ENCODE measurements around the gene TINAGL1. TPM values are rescaled to one million over a fixed set of nuclear protein-coding genes. Genes with fewer than 3 reads are reported as not detected.

Gene TINAGL1
- total and polyA plus RNA-seq, 7 donors = 21.0 to 238 (median 87.9) TPM

DNA sequence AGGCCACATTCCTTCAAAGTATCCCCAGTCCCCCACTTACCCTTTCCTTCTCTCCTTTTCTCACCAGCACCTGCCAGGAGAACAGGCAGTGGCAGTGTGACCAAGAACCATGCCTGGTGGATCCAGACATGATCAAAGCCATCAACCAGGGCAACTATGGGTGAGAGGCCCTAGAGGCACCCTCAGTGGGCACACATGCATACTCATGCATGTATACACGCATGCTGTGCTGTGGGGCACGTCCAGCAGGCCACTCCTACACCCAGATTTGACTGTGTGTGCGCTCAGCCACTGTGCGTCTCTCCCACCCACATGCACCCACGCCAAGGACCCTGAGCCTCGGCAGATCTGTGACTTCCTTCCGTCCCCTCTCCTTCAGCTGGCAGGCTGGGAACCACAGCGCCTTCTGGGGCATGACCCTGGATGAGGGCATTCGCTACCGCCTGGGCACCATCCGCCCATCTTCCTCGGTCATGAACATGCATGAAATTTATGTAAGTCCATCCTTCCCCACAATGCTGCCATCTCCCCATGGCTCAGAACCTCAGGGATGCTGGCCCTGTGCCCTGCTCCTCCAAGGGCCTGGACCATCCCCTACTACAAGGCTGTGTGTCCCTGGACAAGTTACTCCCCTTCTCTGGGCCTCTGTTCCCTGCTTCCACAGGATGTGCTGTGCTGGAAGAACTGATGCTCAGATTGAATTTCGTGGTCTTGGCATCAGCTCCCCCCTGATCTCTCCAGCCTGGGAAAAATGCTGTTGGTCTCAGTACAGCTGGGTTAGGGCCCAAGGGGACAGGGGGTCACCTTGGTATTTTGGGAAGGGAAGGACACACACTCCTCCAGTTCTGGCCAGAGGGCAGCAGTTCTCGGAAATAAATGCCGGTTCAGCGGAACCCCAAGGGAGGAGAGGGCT lies 7.0 kb downstream of the TINAGL1 start:
- Histone ChIP-seq H3K9me3 (no peaks in the 10 kb centered on the region), H3K27me3 (no peaks in the 10 kb centered on the region), H3K36me3 (peaks cover 0 to 25% (median 12%) of the 10 kb centered on the region in 4 donors), H3K27ac (peak overlapping the region; percentile 94 to 98 (median 96)), H3K4me1 (peaks cover 0 to 95% (median 91%) of the 10 kb centered on the region in 4 donors), H3K4me3 (no peak overlapping the region)
- WGBS, 2 donors = 84% methylated on average over 16 of the region's 16 CpGs
- TF ChIP-seq POLR2AphosphoS5 (IDR thresholded peaks at IDR 0.05) (no peak), POLR2A (IDR thresholded peaks at IDR 0.05) (no peak), EP300 (IDR thresholded peaks at IDR 0.05) (no peak)
- TF ChIP-seq, protein P1, sequence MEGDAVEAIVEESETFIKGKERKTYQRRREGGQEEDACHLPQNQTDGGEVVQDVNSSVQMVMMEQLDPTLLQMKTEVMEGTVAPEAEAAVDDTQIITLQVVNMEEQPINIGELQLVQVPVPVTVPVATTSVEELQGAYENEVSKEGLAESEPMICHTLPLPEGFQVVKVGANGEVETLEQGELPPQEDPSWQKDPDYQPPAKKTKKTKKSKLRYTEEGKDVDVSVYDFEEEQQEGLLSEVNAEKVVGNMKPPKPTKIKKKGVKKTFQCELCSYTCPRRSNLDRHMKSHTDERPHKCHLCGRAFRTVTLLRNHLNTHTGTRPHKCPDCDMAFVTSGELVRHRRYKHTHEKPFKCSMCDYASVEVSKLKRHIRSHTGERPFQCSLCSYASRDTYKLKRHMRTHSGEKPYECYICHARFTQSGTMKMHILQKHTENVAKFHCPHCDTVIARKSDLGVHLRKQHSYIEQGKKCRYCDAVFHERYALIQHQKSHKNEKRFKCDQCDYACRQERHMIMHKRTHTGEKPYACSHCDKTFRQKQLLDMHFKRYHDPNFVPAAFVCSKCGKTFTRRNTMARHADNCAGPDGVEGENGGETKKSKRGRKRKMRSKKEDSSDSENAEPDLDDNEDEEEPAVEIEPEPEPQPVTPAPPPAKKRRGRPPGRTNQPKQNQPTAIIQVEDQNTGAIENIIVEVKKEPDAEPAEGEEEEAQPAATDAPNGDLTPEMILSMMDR (IDR thresholded peaks at IDR 0.05) = no peak
- intact Hi-C loops (cut with DNase I) = loop anchor here (5.0 kb wide), 1 partner anchor 119 kb away; the partner anchor contains the start of gene COL16A1
- no peak for DNase-seq

DNA sequence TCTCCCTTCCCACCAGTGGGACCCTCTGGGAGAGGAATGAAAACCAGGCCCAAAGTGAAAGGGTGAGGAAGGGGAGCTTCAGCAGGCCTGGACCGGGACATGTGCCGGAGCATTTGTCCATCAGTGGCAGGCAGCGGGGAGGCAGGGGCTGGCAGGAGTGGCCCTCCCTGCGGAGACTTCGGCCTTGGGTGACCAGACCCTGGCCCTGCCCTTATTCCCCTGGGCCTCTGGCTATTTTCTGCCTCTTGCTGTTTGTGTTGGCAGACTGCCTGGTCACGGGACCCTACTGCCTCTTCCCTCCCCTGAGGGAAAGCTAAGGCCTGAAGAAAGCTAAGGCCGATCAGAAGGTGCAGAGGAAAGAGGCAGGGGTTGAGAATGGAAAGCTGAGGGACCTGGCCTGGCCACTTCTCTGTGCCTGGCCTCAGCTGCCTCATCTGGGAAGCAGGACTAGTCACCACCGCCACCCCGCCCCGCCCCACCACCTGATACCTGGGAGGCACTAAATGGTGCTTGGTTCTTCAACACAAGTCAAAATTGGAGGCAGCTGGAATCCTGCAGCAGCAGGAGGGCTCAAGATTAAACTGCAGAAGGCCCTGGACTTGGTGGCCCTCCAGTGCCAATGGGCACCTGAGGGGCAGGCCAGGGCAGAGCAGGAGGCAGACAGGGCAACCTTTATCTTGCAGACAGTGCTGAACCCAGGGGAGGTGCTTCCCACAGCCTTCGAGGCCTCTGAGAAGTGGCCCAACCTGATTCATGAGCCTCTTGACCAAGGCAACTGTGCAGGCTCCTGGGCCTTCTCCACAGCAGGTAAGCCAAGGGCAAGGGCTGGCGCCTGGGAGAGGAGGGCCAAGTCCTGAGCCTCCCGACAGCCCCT lies 7.9 kb downstream of the TINAGL1 start:
- H3K27me3 ChIP-seq = no peaks in the 10 kb centered on the region
- DNase-seq = peak; percentile 95
- TF ChIP-seq POLR2AphosphoS5 (IDR thresholded peaks at IDR 0.05) (peak; percentile 17 to 77 (median 74)), POLR2A (IDR thresholded peaks at IDR 0.05) (no peak), EP300 (IDR thresholded peaks at IDR 0.05) (peak in 2 of 4 donors; percentile 62 to 69)
- TF ChIP-seq, protein P1 (IDR thresholded peaks at IDR 0.05) = no peak
- peaks cover 0 to 100% (median 96%) of the 10 kb centered on the region in 4 donors for H3K4me1 ChIP-seq
- intact Hi-C loops (cut with DNase I) = loop anchor here (5.0 kb wide), 1 partner anchor 118 kb away; the partner anchor contains the start of gene COL16A1
- peak overlapping the region; percentile 94 to 98 (median 96) for H3K27ac ChIP-seq
- H3K9me3 ChIP-seq = no peaks in the 10 kb centered on the region
- H3K4me3 ChIP-seq = no peak overlapping the region
- WGBS, 2 donors = 43 to 74% methylated on average over 13 of the region's 13 CpGs
- peaks cover 0 to 25% (median 12%) of the 10 kb centered on the region in 4 donors for H3K36me3 ChIP-seq

GRCh38 chr1:31584869-31585735 lies 8.8 kb downstream of the TINAGL1 start:
- 91% methylated on average over 27 of the region's 27 CpGs for WGBS, 2 donors
- H3K4me3 ChIP-seq = no peak overlapping the region
- no peaks in the 10 kb centered on the region for H3K9me3 ChIP-seq
- no peak for TF ChIP-seq EP300 (IDR thresholded peaks at IDR 0.05)
- TF ChIP-seq, protein P1 (IDR thresholded peaks at IDR 0.05) = no peak
- peaks cover 0 to 94% (median 90%) of the 10 kb centered on the region in 4 donors for H3K4me1 ChIP-seq
- H3K27ac ChIP-seq = peak overlapping the region; percentile 94 to 98 (median 96)
- no peak for DNase-seq
- H3K27me3 ChIP-seq = no peaks in the 10 kb centered on the region
- intact Hi-C loops (cut with DNase I) = loop anchor here (5.0 kb wide), 1 partner anchor 117 kb away; the partner anchor contains the start of gene COL16A1
- peaks cover 0 to 25% (median 12%) of the 10 kb centered on the region in 4 donors for H3K36me3 ChIP-seq
